Mesenchymal stem cell (in vitro differentiated cells and primary cell): Measurements from ENCODE around the gene SLC7A10.

Experiments
- DNase-seq: peaks from one replicate; pipeline ENCODE4 v3.0.0-alpha.2; 2013
- H2AFZ ChIP-seq: one replicate; pipeline ENCODE4 v1.6.1; 2013; ENCODE audit warnings: low read depth, mild to moderate bottlenecking, control low read depth, inconsistent platforms, low read length, moderate library complexity
- H2AK5ac ChIP-seq: 2 replicates; pipeline ENCODE4 v1.6.1; 2013; ENCODE audit warnings: low read length, moderate library complexity, mild to moderate bottlenecking, inconsistent platforms; ENCODE audit not compliant: severe bottlenecking
- H2BK120ac ChIP-seq: one replicate; pipeline ENCODE4 v1.6.1; 2013; ENCODE audit warnings: low read depth, mild to moderate bottlenecking, inconsistent platforms, low read length, moderate library complexity
- H2BK12ac ChIP-seq, 2 experiments: one replicate each; pipeline ENCODE4 v1.6.1; 2013; ENCODE audit warnings: inconsistent platforms in 2 of 2, low read length in 2 of 2, mild to moderate bottlenecking in 2 of 2, moderate library complexity in 2 of 2, control low read depth in 1 of 2
- H2BK15ac ChIP-seq: one replicate; pipeline ENCODE4 v1.6.1; 2013; ENCODE audit warnings: mild to moderate bottlenecking, low read depth, inconsistent platforms; ENCODE audit not compliant: poor library complexity, severe bottlenecking
- H2BK5ac ChIP-seq: 2 replicates; pipeline ENCODE4 v1.6.1; 2013; ENCODE audit warnings: low read depth, mild to moderate bottlenecking, low read length, control low read depth, inconsistent platforms; ENCODE audit not compliant: poor library complexity, severe bottlenecking
- H3K14ac ChIP-seq, 2 experiments: one replicate each; pipeline ENCODE4 v1.6.1; 2013; ENCODE audit warnings: inconsistent platforms in 2 of 2, low read length in 2 of 2, control low read depth in 1 of 2, mild to moderate bottlenecking in 1 of 2, moderate library complexity in 1 of 2
- H3K18ac ChIP-seq, 2 experiments: one replicate each; pipeline ENCODE4 v1.6.1; 2013; ENCODE audit warnings: inconsistent platforms in 2 of 2, low read length in 2 of 2, control low read depth in 1 of 2, low read depth in 1 of 2, mild to moderate bottlenecking in 1 of 2
- H3K23ac ChIP-seq, 2 experiments: one replicate each; pipeline ENCODE4 v1.6.1; 2013; ENCODE audit warnings: inconsistent platforms in 2 of 2, low read length in 2 of 2, mild to moderate bottlenecking in 2 of 2, moderate library complexity in 2 of 2, control low read depth in 1 of 2
- H3K27ac ChIP-seq: 2 replicates; pipeline ENCODE4 v1.5.1; 2013; ENCODE audit warnings: mild to moderate bottlenecking, moderate library complexity, low read length, control low read depth, inconsistent platforms; ENCODE audit not compliant: poor library complexity, severe bottlenecking
- H3K27me3 ChIP-seq, 2 experiments: 2 replicates each; pipeline versions ENCODE4 v1.6.1 to v1.7.0; 2013; ENCODE audit warnings: low read length in 2 of 2, mild to moderate bottlenecking in 2 of 2, moderate library complexity in 2 of 2, control low read depth in 1 of 2, inconsistent platforms in 1 of 2; ENCODE audit not compliant: control insufficient read depth in 1 of 2, insufficient read depth in 1 of 2
- H3K36me3 ChIP-seq, 2 experiments: 2 replicates each; pipeline versions ENCODE4 v1.6.1 to v1.7.0; 2013; ENCODE audit warnings: low read length in 2 of 2, control low read depth in 1 of 2, inconsistent platforms in 1 of 2, low read depth in 1 of 2, mild to moderate bottlenecking in 1 of 2; ENCODE audit not compliant: insufficient read depth in 2 of 2, control insufficient read depth in 1 of 2
- H3K4ac ChIP-seq, 2 experiments: one replicate each; pipeline ENCODE4 v1.6.1; 2013; ENCODE audit warnings: inconsistent platforms in 2 of 2, low read length in 2 of 2, mild to moderate bottlenecking in 2 of 2, moderate library complexity in 2 of 2, control low read depth in 1 of 2, low read depth in 1 of 2
- H3K4me1 ChIP-seq: 2 replicates; pipeline ENCODE4 v1.6.1; 2013; ENCODE audit warnings: low read depth, low read length, control low read depth; ENCODE audit not compliant: control insufficient read depth, insufficient read depth
- H3K4me2 ChIP-seq: 2 replicates; pipeline ENCODE4 v1.6.1; 2013; ENCODE audit warnings: low read length, mild to moderate bottlenecking, inconsistent platforms; ENCODE audit not compliant: poor library complexity, severe bottlenecking
- H3K4me3 ChIP-seq, 2 experiments: 2 replicates each; pipeline versions ENCODE4 v1.5.1 to v1.7.0; 2013; ENCODE audit warnings: low read length in 2 of 2, mild to moderate bottlenecking in 2 of 2, control low read depth in 1 of 2, low read depth in 1 of 2; ENCODE audit not compliant: insufficient read depth in 1 of 2
- H3K79me1 ChIP-seq: replicated peaks from 2 replicates; pipeline ENCODE4 v1.6.1; 2013; ENCODE audit warnings: mild to moderate bottlenecking, control low read depth, low read length, inconsistent platforms; ENCODE audit not compliant: poor library complexity, severe bottlenecking
- H3K9ac ChIP-seq: 2 replicates; pipeline ENCODE4 v1.7.0; 2013; ENCODE audit warnings: mild to moderate bottlenecking, low read length, moderate library complexity
- H3K9me3 ChIP-seq: 2 replicates; pipeline ENCODE4 v1.7.0; 2013; ENCODE audit warnings: mild to moderate bottlenecking, low read length; ENCODE audit not compliant: control insufficient read depth
- H4K8ac ChIP-seq: one replicate; pipeline ENCODE4 v1.6.1; 2013; ENCODE audit warnings: inconsistent platforms, mild to moderate bottlenecking, low read length, moderate library complexity
- H4K91ac ChIP-seq: one replicate; pipeline ENCODE4 v1.6.1; 2013; ENCODE audit warnings: mild to moderate bottlenecking, low read length, inconsistent platforms
- WGBS: methylation state at CpG from one replicate; pipeline ENCODE4 v1.1.7; 2013; ENCODE audit warnings: mixed read lengths; 5-methylcytosine and 5-hydroxymethylcytosine counted together

Gene SLC7A10

GRCh38 chr19:33248104-33248503, 22.5 kb upstream of the SLC7A10 start:
- Histone ChIP-seq H3K27ac (no peak overlapping the region), H2AFZ (no peak overlapping the region), H3K4me3 (no peak overlapping the region), H3K4me1 (peaks cover 3% of the 10 kb centered on the region), H3K4ac (no peak overlapping the region), H3K79me1 (no peaks in the 10 kb centered on the region), H2BK120ac (no peak overlapping the region), H2AK5ac (no peak overlapping the region), H3K9me3 (no peaks in the 10 kb centered on the region), H2BK12ac (no peak overlapping the region), H2BK15ac (no peak overlapping the region), H4K91ac (no peak overlapping the region), H3K14ac (no peak overlapping the region), H3K18ac (no peak overlapping the region), H3K4me2 (no peak overlapping the region), H3K27me3 (peaks cover 5 to 29% of the 10 kb centered on the region in 2 experiments), H2BK5ac (no peak overlapping the region), H3K9ac (no peak overlapping the region), H4K8ac (no peak overlapping the region), H3K23ac (no peak overlapping the region), H3K36me3 (no peaks in the 10 kb centered on the region)
- 76% methylated on average over 8 of the region's 8 CpGs for WGBS
- no peak for DNase-seq

GRCh38 chr19:33247441-33247819, 21.8 kb upstream of the SLC7A10 start:
- Histone ChIP-seq H3K36me3 (no peaks in the 10 kb centered on the region), H3K23ac (no peak overlapping the region), H2BK15ac (no peak overlapping the region), H2BK5ac (no peak overlapping the region), H4K8ac (no peak overlapping the region), H3K27ac (no peak overlapping the region), H3K4me2 (no peak overlapping the region), H3K4ac (no peak overlapping the region), H3K9ac (no peak overlapping the region), H3K9me3 (no peaks in the 10 kb centered on the region), H2AFZ (no peak overlapping the region), H3K14ac (no peak overlapping the region), H2AK5ac (no peak overlapping the region), H3K27me3 (peaks cover 5 to 32% of the 10 kb centered on the region in 2 experiments), H2BK12ac (no peak overlapping the region), H2BK120ac (no peak overlapping the region), H3K79me1 (no peaks in the 10 kb centered on the region), H3K4me1 (peaks cover 3% of the 10 kb centered on the region), H3K18ac (no peak overlapping the region), H3K4me3 (no peak overlapping the region), H4K91ac (no peak overlapping the region)
- no CpG with 5 or more reads among the region's 1 CpG for WGBS
- no peak for DNase-seq

- Histone ChIP-seq H3K79me1 (no peaks in the 10 kb centered on the region), H3K4me1 (peaks cover 3% of the 10 kb centered on the region), H3K18ac (no peak overlapping the region), H3K23ac (no peak overlapping the region), H2BK12ac (no peak overlapping the region), H4K8ac (no peak overlapping the region), H4K91ac (peak overlapping the region; percentile 0), H3K27me3 (peaks cover 5 to 32% of the 10 kb centered on the region in 2 experiments), H3K9me3 (no peaks in the 10 kb centered on the region), H2BK5ac (no peak overlapping the region), H2BK120ac (no peak overlapping the region), H2BK15ac (no peak overlapping the region), H3K9ac (no peak overlapping the region), H3K4ac (no peak overlapping the region), H2AFZ (no peak overlapping the region), H2AK5ac (no peak overlapping the region), H3K14ac (no peak overlapping the region), H3K36me3 (no peaks in the 10 kb centered on the region), H3K27ac (no peak overlapping the region), H3K4me3 (no peak overlapping the region), H3K4me2 (no peak overlapping the region)
- DNase-seq: no peak
- WGBS: 81% methylated on average over 7 of the region's 7 CpGs
Measured at GRCh38 chr19:33246709-33247440, 21.2 kb upstream of the SLC7A10 start.

- no peak overlapping the region for H3K23ac ChIP-seq
- no peak overlapping the region for H4K8ac ChIP-seq
- no peak overlapping the region for H3K14ac ChIP-seq
- no peak overlapping the region for H3K18ac ChIP-seq
- H2BK15ac ChIP-seq: no peak overlapping the region
- H3K27me3 ChIP-seq: peaks cover 5 to 26% of the 10 kb centered on the region in 2 experiments
- H3K4ac ChIP-seq: no peak overlapping the region
- no peak overlapping the region for H2AFZ ChIP-seq
- H3K9ac ChIP-seq: no peak overlapping the region
- no peak overlapping the region for H2AK5ac ChIP-seq
- H3K4me3 ChIP-seq: no peak overlapping the region
- no peaks in the 10 kb centered on the region for H3K36me3 ChIP-seq
- H3K4me1 ChIP-seq: peaks cover 3% of the 10 kb centered on the region
- no peaks in the 10 kb centered on the region for H3K9me3 ChIP-seq
- WGBS: 78% methylated on average over 7 of the region's 7 CpGs
- DNase-seq: no peak
- H2BK5ac ChIP-seq: no peak overlapping the region
- no peak overlapping the region for H3K4me2 ChIP-seq
- peak overlapping the region; percentile 0 for H4K91ac ChIP-seq
- no peak overlapping the region for H2BK120ac ChIP-seq
- H3K79me1 ChIP-seq: no peaks in the 10 kb centered on the region
- no peak overlapping the region for H2BK12ac ChIP-seq
- H3K27ac ChIP-seq: no peak overlapping the region
Measured at GRCh38 chr19:33245948-33246708, 20.5 kb upstream of the SLC7A10 start.
